ENCODE data around the gene CLIC2. TPM values are rescaled to one million over a fixed set of nuclear protein-coding genes. Genes with fewer than 3 reads are reported as not detected.

Gene CLIC2
- polyA plus RNA-seq, 3 donors = 1.3 to 3.4 (median 2.0) TPM

- Histone ChIP-seq H3K4me1 (ENCODE audit: control insufficient read depth in 1 of 2, insufficient read depth in 2 of 2, low read length in 2 of 2) (peaks cover 10 to 12% of the 10 kb centered on the region in 2 donors), H3K36me3 (replicated peaks in 1 of 2; ENCODE audit: control insufficient read depth in 1 of 2, insufficient read depth in 2 of 2, low read length in 2 of 2) (peaks cover 28 to 58% of the 10 kb centered on the region in 2 donors), H3K9me3 (replicated peaks in 1 of 2; ENCODE audit: control insufficient read depth in 1 of 2, insufficient read depth in 1 of 2, low read length in 2 of 2) (no peaks in the 10 kb centered on the region), H2AFZ (ENCODE audit: insufficient read depth, low read depth, low read length, poor library complexity, severe bottlenecking) (no peak overlapping the region), H3K27ac (ENCODE audit: low read depth in 1 of 2, low read length in 2 of 2) (no peak overlapping the region), H3K79me2 (ENCODE audit: insufficient read depth, low read length) (no peaks in the 10 kb centered on the region), H3K27me3 (ENCODE audit: control insufficient read depth in 2 of 2, insufficient read depth in 2 of 2, low read length in 2 of 2) (no peaks in the 10 kb centered on the region), H4K20me1 (ENCODE audit: insufficient read depth, low read length) (no peaks in the 10 kb centered on the region), H3K4me3 (replicated peaks in 1 of 3; ENCODE audit: low read depth in 2 of 3, low read length in 3 of 3) (no peak overlapping the region), H3K9ac (ENCODE audit: insufficient read depth, low read length, poor library complexity, severe bottlenecking) (no peak overlapping the region), H3K4me2 (replicated peaks; ENCODE audit: extremely low read depth, low read length, poor library complexity, severe bottlenecking) (no peak overlapping the region)
- intact Hi-C loops (cut with micrococcal nuclease) = no loop called here
- no peak overlapping the region for H3K4me3 Mint-ChIP-seq
- no CpG with 5 or more reads among the region's 5 CpGs for WGBS (ENCODE audit: insufficient coverage)
- DNase-seq = no peak
- peaks cover 0 to 2% (median 0%) of the 10 kb centered on the region in 3 donors for H3K27me3 Mint-ChIP-seq (ENCODE audit: low read depth in 3 of 3)
- peaks cover 34 to 35% of the 10 kb centered on the region in 2 donors for H3K36me3 Mint-ChIP-seq
- TF ChIP-seq CTCF (IDR thresholded peaks at IDR 0.05) = no peak
- H3K9me3 Mint-ChIP-seq = no peaks in the 10 kb centered on the region
- no peak overlapping the region for H3K27ac Mint-ChIP-seq
- peaks cover 13% of the 10 kb centered on the region for H3K4me1 Mint-ChIP-seq
These were observed 96.7 kb downstream of the CLIC2 start for GRCh38 chrX:155237719-155238118.

- intact Hi-C loops (cut with micrococcal nuclease) = no loop called here
- Histone ChIP-seq H3K9me3 (replicated peaks in 1 of 2; ENCODE audit: control insufficient read depth in 1 of 2, insufficient read depth in 1 of 2, low read length in 2 of 2) (no peaks in the 10 kb centered on the region), H3K27me3 (ENCODE audit: control insufficient read depth in 2 of 2, insufficient read depth in 2 of 2, low read length in 2 of 2) (no peaks in the 10 kb centered on the region), H2AFZ (ENCODE audit: insufficient read depth, low read depth, low read length, poor library complexity, severe bottlenecking) (no peak overlapping the region), H3K79me2 (ENCODE audit: insufficient read depth, low read length) (no peaks in the 10 kb centered on the region), H3K9ac (ENCODE audit: insufficient read depth, low read length, poor library complexity, severe bottlenecking) (no peak overlapping the region), H3K36me3 (replicated peaks in 1 of 2; ENCODE audit: control insufficient read depth in 1 of 2, insufficient read depth in 2 of 2, low read length in 2 of 2) (peaks cover 31 to 69% of the 10 kb centered on the region in 2 donors), H3K4me2 (replicated peaks; ENCODE audit: extremely low read depth, low read length, poor library complexity, severe bottlenecking) (no peak overlapping the region), H3K27ac (ENCODE audit: low read depth in 1 of 2, low read length in 2 of 2) (no peak overlapping the region), H4K20me1 (ENCODE audit: insufficient read depth, low read length) (no peaks in the 10 kb centered on the region), H3K4me1 (ENCODE audit: control insufficient read depth in 1 of 2, insufficient read depth in 2 of 2, low read length in 2 of 2) (no peaks in the 10 kb centered on the region), H3K4me3 (replicated peaks in 1 of 3; ENCODE audit: low read depth in 2 of 3, low read length in 3 of 3) (no peak overlapping the region)
- no peak for TF ChIP-seq CTCF (IDR thresholded peaks at IDR 0.05)
- H3K27me3 Mint-ChIP-seq (ENCODE audit: low read depth in 3 of 3) = peaks cover 0 to 5% (median 0%) of the 10 kb centered on the region in 3 donors
- H3K9me3 Mint-ChIP-seq = no peaks in the 10 kb centered on the region
- peaks cover 37 to 43% of the 10 kb centered on the region in 2 donors for H3K36me3 Mint-ChIP-seq
- peaks cover 6% of the 10 kb centered on the region for H3K4me1 Mint-ChIP-seq
- no peak for DNase-seq
- H3K27ac Mint-ChIP-seq = no peak overlapping the region
- H3K4me3 Mint-ChIP-seq = no peak overlapping the region
These were observed 98.5 kb downstream of the CLIC2 start for GRCh38 chrX:155235891-155236290.

All from CD14-positive monocyte (primary cell).